ENCODE measurements around the gene PRRX2.

DNA sequence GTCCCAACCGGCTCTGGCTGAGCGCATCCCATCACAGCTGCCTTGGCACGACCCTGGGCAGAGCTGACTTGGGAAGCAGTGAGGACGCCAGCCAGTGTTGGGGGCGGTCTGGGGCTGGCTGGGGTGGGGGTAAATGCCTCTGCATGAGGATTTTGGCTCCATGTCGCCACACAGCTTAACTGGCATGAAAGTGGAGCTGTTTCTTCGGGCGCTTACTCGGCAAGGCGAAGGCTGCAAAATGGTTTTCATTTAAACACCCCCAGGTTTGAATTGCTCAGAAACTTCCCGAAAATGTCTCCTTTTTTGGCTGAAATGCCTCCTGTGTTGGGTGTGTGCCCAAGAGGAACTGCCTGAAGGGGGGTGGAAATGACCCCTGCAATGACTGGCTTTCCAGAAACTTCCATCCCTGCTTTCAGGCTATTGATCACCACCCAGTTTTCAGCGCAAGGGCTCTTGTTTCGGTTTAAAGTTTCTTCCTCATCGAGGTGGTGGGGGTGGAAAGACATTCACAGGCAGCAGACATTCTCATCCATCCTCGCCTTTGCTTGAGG lies 49.1 kb downstream of the PRRX2 start:
- TF ChIP-seq, protein P1, sequence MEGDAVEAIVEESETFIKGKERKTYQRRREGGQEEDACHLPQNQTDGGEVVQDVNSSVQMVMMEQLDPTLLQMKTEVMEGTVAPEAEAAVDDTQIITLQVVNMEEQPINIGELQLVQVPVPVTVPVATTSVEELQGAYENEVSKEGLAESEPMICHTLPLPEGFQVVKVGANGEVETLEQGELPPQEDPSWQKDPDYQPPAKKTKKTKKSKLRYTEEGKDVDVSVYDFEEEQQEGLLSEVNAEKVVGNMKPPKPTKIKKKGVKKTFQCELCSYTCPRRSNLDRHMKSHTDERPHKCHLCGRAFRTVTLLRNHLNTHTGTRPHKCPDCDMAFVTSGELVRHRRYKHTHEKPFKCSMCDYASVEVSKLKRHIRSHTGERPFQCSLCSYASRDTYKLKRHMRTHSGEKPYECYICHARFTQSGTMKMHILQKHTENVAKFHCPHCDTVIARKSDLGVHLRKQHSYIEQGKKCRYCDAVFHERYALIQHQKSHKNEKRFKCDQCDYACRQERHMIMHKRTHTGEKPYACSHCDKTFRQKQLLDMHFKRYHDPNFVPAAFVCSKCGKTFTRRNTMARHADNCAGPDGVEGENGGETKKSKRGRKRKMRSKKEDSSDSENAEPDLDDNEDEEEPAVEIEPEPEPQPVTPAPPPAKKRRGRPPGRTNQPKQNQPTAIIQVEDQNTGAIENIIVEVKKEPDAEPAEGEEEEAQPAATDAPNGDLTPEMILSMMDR (IDR thresholded peaks at IDR 0.05), result no peak
- no peak for TF ChIP-seq EP300 (IDR thresholded peaks at IDR 0.05)
- no peak for TF ChIP-seq POLR2A (IDR thresholded peaks at IDR 0.05)
- TF ChIP-seq POLR2AphosphoS5 (IDR thresholded peaks at IDR 0.05), result no peak

Measured in sigmoid colon (tissue), 4 donors.